GM19025 (cell line): ENCODE results near the gene CCDC66.
"Not testable (repeated sequence)": the region's sequence is repeated elsewhere in the genome, so short reads cannot be mapped to it uniquely, and the experiment has no call there.

ENCODE experiments used
- ATAC-seq: cut with Tn5 transposase; IDR thresholded peaks from one replicate; pipeline ENCODE4 v1.9.1; 2021; ENCODE audit warnings: mild to moderate bottlenecking, low read depth, moderate library complexity; ENCODE audit not compliant: unreplicated experiment

CCDC66 gene

DNA sequence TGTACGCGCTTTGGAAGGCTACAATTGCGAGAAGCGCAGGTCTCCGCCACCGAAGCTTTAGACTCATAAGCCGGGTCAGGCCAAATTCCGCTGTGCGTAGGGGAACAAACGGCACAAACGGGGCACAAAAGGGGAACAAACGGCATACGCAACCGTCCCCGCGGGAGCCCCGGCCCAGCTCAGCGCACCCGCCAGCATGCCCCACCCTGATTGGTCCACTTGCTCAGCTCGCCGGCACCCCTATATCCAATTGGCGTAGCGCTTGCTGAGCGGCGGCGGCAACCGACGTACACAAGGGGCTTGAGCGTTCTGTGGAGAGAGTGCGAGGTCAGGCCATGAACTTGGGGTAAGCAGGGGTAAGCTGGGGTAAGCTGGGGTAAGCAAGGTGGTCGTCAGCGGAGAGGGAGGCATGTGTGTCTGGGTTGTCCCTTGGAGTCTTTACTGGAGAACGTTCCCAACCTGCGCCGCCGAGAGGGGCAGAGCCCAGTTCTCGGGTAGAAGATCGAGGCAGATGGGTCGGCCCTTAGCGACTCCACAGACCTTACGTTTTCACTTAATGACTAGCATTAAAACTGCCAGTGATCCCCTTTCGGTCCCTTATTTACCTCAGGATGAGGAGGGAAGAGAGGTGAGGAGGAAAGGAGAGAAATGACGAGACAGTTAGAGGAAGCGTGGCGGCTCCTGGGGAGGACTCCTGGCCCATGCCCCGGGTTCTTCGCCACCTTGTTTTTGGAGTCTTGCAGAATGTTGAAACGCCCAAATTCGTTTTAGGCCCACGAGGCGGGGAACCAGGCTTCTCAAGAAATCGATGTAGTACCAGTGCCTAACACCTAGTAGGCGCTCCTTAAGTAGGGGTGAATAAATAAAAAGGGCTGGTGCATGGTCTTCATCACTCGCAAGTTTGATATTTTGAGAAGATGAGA lies at the start of gene CCDC66:
Gene CCDC66 (plus strand): TSS at position 268 of the 923 bp plus-strand sequence. CDS start 68 bp downstream, at position 336.
- ATAC-seq, result peak; percentile 100

DNA sequence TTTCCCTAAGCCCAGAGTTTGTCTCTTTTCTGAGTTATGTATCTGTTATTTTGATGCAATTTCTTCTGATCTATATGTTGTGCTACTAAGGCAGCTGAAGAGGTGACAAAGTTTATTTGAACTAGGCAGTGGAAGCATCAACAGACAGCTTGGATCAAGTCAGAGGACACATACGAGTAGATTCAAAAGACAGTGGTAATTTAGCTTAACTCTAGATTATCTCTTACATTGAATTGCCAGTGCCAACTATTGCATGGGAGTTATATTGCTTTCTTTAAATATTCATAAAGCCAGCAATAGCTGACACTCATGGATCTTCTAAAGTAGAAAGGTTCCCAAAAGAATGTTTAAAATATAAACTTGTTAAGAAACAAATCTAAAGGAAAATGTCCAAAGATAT lies 37.3 kb upstream of the CCDC66 start:
- ATAC-seq, result no peak

DNA sequence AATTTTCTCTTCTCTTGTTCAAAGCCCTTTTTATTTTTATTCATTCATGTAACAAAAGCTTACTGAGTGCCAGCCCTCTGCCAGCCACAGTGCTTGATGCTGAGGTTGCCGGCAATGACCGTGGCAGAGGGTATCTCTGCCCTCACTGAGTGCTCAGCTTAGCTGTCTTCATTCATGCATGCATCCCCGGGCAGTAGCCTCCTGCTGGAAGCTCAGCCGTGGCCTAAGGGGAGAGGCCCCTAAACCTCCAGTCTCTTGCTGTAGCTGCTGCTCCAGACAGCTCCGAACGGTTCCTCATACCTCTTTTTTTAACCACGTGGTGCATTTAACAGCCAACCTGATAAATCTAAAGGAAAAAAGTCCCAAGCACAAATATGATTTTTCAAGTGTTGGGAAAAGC lies 34.6 kb upstream of the CCDC66 start:
- ATAC-seq, result no peak

DNA sequence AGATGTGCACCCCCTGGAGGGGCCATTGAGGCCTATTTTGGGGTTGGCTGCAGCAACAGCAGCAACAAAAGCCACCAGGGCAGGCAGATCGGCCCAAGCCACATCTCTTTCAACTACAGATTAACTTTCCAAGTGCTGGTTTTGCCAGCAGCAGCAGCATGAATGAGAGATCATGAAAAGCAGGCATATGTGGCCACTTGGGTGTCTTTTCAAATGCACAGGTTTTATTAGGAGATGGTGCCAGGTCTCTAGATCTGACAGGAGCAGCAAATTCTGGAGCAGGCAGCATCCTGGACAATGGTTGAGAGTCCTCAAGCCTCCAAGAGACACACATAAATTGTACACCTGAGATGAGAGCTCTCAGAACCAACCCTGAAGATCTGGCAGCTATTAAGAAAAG lies 31.7 kb upstream of the CCDC66 start:
- ATAC-seq, result no peak

DNA sequence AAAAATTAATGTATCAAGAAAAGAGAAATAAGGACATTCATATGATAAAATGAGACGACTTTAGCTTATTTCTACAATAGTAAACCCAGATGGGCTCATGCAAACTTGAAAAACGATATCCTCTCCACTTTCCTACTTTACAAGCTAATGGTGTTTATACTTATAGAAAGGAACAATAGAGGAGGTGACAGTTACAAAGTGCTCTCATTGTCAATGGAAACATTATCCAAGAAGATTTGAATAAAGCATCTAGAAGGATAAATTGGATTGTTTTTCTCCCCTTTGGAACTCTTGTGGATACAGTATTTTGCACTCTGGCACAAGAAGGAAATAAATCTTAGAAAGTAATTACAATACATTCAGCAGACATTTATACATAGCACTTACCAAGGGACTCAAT lies 20.2 kb upstream of the CCDC66 start:
- no peak for ATAC-seq

DNA sequence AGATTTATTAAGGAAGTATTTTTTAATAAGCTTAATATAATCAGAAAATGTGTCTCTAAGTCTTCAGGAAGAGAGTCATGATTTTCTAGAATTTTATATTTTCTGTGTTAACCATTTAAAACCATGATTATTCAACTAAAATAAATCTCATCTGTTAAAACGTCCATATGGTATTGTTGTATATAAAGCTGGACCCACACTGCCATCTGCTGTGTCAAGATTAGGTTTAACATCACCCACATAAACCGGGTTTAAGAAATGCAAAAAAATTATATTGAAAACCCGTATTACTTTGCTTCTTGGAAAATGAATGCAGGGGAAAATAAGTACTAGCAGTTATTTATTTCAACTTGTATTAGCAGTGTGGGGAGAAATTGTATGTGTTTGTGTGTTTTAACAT lies 9.5 kb upstream of the CCDC66 start:
- ATAC-seq, result no peak

DNA sequence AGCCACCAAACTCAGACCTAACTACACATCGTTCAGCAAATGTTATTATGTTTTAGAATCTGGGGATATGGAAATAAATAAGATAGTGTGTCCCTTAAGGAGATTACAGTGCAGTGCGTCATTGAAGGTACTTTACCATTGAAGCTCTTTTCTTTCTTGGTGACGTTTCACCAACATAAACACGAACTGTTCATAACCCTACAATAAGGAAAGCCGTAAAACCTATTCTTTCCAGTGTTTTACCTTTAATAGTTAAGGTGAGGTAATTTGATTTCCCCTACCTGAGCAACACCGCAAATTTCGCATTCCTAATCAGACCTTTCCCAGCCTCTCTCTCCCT lies 826 bp downstream of the CCDC66 start:
- ATAC-seq, result no peak

DNA sequence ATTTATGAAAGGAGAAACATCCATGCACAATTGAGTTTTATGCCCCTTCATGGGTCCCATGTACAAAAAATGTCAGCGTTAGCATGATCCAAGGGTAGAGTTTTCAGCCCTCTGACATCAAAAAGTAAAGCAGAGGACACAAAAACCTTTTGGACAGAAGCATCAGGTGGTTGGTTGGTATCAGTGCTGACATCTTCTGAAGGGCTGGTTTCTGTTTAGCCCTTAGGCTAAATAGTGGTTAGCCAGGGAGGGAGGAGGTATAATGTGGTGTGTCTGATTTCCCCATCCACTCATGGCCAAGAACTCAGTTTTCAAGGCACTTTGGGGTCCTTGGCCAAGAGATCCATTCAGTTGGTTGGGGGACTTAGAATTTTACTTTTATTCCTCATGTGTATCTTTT lies 16.5 kb downstream of the CCDC66 start:
- no peak for ATAC-seq

DNA sequence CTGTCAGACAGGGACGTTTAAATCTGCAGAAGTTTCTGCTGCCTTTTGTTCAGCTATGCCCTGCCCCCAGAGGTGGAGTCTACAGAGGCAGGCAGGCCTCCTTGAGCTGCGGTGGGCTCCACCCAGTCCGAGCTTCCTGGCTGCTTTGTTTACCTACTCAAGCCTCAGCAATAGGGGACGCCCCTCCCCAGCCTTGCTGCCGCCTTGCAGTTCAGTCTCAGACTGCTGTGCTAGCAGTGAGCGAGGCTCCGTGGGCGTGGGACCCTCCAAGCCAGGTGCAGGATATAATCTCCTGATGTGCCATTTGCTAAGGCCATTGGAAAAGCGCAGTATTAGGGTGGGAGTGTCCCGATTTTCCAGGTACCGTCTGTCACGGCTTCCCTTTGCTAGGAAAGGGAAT lies 25.0 kb downstream of the CCDC66 start:
- not testable (repeated sequence) for ATAC-seq

DNA sequence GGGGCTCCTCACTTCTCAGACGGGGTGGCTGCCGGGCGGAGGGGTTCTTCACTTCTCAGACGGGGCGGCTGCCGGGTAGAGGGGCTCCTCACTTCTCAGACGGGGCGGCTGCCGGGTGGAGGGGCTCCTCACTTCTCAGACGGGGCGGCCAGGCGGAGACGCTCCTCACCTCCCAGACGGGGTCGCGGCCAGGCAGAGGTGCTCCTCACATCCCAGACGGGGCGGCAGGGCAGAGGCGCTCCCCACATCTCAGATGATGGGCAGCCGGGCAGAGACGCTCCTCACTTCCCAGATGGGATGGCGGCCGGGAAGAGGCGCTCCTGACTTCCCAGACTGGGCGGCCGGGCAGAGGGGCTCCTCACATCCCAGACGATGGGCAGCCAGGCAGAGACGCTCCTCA lies 27.3 kb downstream of the CCDC66 start:
- ATAC-seq, result not testable (repeated sequence)

DNA sequence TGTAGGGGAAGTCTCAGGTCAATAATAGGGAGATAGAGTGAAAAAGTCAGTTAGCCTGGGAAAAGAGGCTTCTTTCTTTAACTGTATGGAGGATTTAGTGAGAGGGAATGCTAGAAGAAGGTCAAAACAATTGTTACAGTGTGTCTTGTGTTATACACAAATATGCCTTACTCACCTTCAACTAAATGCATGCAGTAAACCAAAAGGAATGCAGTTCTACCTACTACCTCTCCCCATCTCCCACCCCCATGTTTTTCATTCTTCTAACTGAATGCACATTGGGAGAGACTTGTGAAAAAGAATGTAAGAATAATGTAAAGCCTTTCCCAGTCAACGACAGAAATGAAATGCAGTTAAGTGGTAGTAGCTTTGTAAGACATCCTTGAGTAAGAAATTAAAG lies 33.8 kb downstream of the CCDC66 start:
- no peak for ATAC-seq

DNA sequence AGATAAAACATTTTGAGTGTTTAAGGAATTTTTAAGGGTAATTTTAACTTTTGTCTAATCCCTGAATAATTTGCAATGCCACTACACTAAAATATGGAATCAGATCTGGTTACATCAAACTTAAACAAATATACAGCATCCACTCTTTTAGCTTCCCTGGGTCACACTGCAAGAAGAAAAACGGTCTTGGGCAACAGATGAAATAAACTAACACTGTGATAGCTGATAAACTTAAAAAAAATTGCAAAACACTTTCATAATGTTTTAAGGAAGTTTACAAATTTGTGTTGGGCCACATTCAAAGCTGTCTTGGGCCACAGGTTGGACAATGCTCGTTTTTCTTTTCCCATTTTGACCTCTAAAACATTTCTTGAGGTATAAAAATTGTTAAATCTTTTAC lies 34.3 kb downstream of the CCDC66 start:
- no peak for ATAC-seq

DNA sequence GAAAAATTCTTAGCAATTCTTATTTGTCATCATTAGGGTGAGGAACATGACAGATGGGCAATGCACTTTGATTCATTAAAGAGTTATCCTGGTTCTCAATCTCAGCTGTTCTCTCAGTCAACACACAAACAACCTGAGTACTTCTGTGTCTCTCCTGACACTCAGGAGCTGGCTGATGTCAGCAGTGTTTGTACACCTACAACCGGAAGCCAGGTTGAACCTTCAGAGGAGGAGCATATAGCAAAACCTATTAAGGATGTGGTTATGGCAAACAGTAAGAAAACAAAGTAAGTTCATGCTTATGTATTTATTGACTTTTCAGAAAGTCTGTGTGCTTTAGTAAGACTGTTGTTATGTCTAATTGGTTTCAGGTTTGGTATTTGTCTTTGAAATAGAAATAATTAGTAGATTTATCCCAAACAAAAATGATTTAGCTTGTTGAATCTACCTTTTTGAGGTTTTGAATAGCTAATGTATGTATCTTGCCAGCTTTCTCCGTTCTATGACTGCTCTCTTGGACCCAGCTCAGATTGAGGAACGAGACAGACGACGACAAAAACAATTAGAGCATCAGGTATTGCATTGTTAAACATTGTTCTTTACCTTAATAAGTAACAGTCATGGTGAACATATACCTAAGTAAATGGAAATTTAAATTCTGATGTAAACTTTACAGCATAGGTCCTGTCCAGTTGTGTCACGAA lies 36.6 kb downstream of the CCDC66 start:
- ATAC-seq, result no peak

DNA sequence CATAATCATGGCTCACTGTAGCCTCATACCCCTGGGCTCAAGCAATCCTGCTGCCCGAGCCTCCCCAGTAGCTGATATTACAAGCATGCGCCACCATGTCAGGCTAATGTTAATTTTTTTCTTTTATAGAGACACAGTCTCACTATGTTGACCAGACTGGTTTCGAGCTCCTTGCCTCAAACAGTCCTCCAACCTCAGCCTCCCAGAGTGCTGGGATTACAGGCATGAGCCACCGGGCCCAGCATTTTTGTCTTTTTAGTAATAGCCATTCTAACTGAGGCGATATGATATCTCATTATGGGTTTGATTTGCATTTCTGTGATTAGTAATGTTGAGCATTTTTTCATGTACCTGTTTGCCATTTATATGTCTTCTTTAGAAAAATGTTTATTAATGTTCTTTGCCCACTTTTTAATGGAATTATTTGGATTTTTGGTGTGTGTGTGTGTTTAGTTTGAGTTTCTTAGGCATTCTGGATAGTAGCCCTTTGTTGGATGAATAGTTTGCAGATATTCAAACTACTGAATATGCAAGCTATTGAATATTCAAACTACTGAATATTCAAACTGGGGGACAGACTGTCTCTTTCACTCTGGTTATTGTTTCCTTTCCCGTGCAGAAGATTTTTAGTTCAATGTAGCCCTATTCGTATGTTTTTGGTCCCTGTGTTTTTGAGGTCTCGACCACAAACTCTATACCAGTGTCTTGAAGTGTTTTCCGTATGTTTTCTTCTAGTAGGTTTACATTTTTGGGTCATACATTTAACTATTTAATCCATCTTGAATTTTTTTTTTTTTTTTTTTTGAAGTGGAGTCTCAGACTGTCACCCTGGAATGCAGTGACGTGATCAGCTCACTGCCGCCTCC lies 39.2 kb downstream of the CCDC66 start:
- ATAC-seq, result no peak

DNA sequence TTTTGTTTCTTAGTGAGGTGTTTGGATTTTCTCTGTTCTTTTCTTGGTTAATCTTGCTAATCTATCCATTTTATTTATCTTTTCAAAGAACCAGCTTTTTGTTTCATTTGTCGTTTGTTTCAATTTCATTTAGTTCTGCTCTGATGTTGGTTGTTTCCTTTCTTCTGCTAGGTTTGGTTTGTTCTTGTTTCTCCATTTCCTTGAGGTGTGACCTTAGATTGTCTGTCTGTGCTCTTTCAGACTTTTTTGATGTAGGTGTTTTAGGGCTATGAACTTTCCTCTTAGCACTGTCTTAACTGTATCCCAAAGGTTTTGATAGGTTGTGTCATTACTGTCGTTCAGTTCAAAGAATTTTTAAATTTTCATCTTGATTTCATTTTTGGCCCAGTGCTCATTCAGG lies 51.5 kb downstream of the CCDC66 start:
- not testable (repeated sequence) for ATAC-seq

DNA sequence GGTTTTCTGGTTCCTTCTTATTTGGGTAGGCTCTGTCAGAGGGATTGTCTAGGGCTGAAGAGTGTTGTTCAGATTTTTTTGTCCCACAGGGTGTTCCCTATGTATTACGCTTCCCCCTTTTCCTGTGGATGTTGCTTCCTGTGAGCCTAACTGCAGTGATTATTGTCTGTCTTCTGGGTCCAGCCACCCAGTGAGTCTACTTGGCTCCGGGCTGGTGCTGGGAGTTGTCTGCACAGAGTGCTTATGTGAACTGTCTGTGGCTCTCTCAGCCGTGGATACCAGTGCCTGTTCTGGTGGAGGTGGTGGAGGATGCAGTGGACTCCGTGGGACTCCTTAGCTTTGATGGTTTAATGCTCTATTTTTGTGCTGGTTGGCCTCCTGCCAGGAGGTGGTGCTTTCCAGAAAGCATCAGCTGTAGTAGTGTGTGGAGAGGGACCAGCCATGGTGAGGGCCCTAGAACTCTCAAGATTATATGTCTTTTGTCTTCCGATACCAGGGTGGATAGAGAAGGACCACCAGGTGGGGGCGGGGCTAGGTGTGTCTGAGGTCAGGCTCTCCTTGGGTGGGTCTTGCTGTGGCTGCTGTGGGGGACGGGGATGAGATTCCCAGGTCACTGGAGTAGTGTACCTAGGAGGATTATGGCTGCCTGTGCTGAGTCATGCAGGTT lies 53.8 kb downstream of the CCDC66 start:
- no peak for ATAC-seq

DNA sequence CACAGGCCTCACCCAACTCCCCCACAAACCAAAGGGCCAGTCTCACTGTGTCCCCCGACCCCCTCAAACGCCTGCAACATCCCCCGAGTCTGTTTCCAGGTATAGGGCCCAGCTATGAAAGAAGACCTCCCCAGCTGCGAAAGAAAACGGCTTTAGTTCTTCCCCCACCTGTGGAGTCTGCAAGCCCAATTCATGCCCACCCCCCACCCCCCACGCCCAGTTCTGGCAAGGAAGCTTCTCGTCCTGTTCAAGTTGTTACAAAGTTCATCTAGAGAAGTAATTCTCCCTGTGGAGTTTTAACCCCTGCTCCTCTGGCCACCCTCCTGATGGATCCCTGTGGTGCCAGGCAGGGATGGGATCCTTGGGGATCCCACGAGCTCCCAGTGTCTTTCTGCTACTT lies 54.4 kb downstream of the CCDC66 start:
- no peak for ATAC-seq

DNA sequence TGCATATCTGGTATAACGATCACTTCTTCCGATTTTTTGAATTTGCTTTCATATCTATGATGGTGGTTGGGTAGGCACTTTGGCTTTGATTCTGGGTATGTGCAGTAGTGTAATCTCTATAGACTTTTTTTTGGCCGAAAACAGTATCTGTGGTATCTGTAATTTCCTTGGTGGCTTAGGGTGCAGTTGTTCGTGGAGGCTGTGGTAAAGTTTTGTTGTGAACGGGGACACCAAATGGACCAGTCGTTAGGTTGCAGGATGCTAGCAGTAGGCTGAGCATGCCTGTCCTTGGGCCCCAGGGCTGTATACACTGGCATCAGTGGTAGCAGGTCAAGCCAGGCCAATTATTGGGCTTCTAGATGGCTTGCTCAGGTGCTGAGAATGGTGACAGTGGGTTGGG lies 55.2 kb downstream of the CCDC66 start:
- ATAC-seq, result no peak

DNA sequence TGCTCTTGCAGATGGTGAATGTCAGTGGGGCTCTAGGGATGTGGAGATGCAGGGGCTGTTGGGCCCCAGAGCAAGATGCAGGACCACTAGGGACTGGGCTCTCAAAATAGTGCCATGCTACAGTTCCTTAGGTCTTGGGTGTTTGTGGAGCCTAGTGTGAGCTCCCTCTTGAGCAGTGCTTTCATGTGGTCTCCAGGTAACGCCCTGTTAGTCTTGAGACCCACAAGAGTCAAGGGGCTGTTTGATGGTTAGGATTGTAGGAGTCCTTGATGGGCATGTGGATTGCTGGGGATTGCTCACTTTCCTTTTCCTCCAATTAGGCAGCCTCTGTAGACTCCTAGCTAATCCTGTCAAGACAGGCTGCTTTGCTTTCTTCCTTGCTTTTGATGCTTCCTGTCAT lies 56.0 kb downstream of the CCDC66 start:
- ATAC-seq, result no peak

DNA sequence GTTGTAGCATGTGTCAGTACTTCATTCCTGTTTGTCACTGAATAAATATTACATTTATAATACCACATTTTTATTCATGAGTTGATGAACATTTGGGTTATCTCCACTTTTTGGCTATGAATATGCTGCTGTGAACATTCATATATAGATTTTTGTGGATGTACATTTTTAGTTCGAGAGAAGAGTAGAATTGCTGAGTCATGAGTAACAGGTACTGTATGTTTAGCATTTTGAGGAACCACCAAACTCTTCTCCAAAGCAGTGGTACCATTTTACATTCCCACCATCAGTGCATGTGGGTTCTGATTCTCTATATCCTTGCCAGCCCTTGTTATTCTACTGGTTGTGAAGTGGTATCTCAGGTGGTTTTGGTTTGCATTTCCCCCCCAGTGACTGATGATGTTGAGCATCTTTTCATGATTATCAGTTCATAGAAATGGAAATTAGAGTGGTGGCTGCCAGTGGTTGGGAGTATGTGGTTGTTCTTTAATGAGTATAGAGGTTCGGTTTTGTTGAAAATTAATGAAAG lies 59.6 kb downstream of the CCDC66 start:
- ATAC-seq, result no peak
